PC-3 (cell line): Measurements from ENCODE around the gene CFAP299.
"Not testable (repeated sequence)": the region's sequence is repeated elsewhere in the genome, so short reads cannot be mapped to it uniquely, and the experiment has no call there.

Source experiments
- CTCF ChIP-seq: fragments of 300-600 bp; sonication (generic); conservative IDR thresholded peaks from 2 replicates; pipeline ENCODE4 v1.5.1; 2017; ENCODE audit warnings: antibody characterized with exemption, low read depth, mild to moderate bottlenecking, low read length
- EZH2 ChIP-seq: fragments of 300-600 bp; sonication (generic); IDR thresholded peaks from one replicate; pipeline ENCODE4 v1.6.1; 2017; ENCODE audit warnings: antibody characterized with exemption, mild to moderate bottlenecking, low read length; ENCODE audit not compliant: unreplicated experiment
- EZH2phosphoT487 ChIP-seq: fragments of 300-600 bp; sonication (generic); IDR thresholded peaks from 2 replicates; pipeline ENCODE4 v1.6.1; 2018; ENCODE audit warnings: mild to moderate bottlenecking, antibody characterized with exemption, low read length, borderline replicate concordance

- not testable (repeated sequence) for TF ChIP-seq CTCF, EZH2, EZH2phosphoT487
Measured at GRCh38 chr4:80687736-80688135, 352.2 kb downstream of the CFAP299 start.
